Left lung (tissue), 10 donors: ENCODE data around the gene RNF213. TPM values are rescaled to one million over a fixed set of nuclear protein-coding genes. Genes with fewer than 3 reads are reported as not detected.
"Not testable (repeated sequence)": the region's sequence is repeated elsewhere in the genome, so short reads cannot be mapped to it uniquely, and the experiment has no call there.

Source experiments
- ATAC-seq: fragments of 200-7000 bp; cut with Tn5 transposase; one replicate; pipeline ENCODE4 v1.9.1; 2020; ENCODE audit warnings: moderate library complexity
- DNase-seq, 4 donors: peaks; one replicate each; pipeline ENCODE4 v3.0.0-alpha.2; 2013 to 2020
- H3K27ac ChIP-seq, 2 donors: fragments of 200-600 bp; sonication (generic) in 1 of 2; one replicate each; pipeline versions ENCODE4 v1.5.0 to v1.8.0; 2020 to 2021
- H3K27me3 ChIP-seq, 2 donors: fragments of 200-600 bp; sonication (generic) in 1 of 2; one replicate each; pipeline versions ENCODE4 v1.5.0 to v1.8.0; 2020 to 2021
- H3K36me3 ChIP-seq, 2 donors: fragments of 200-600 bp; sonication (generic) in 1 of 2; one replicate each; pipeline versions ENCODE4 v1.5.0 to v1.8.0; 2020 to 2021
- H3K4me1 ChIP-seq, 2 donors: fragments of 200-600 bp; one replicate each; pipeline ENCODE4 v1.8.0; 2021
- H3K4me3 ChIP-seq, 2 donors: fragments of 200-600 bp; sonication (generic) in 1 of 2; one replicate each; pipeline versions ENCODE4 v1.5.0 to v1.8.0; 2020 to 2021; ENCODE audit warnings: mild to moderate bottlenecking in 1 of 2
- H3K9me3 ChIP-seq, 2 donors: fragments of 200-600 bp; sonication (generic) in 1 of 2; one replicate each; pipeline versions ENCODE4 v1.5.0 to v1.8.0; 2020 to 2021
- intact Hi-C, 2 donors: fragments of 100-400 bp; cut with DNase I; formaldehyde crosslinking; loops; one replicate each; pipeline versions ENCODE4 v1.11.2 to v1.14.2; 2022
- polyA plus RNA-seq, 6 donors: library from polyadenylated mRNA; unstranded; fragments of 120-200 nt; gene quantifications; one replicate each; pipeline ENCODE4 v1.2.1, GENCODE V29; 2013; ENCODE audit not compliant: insufficient read length in 6 of 6
- total RNA-seq, 2 donors: library from RNA; stranded (reverse); fragmentation: NEBNext Ultra II Directional; extraction: Animal tissue kit (Norgen Biotek cat#: 25700); gene quantifications; one replicate each; pipeline ENCODE4 v1.2.1, GENCODE V29; 2021
- TF ChIP-seq, protein P1 (sequence below), 2 donors: fragments of 200-600 bp; sonication (generic) in 1 of 2; IDR thresholded peaks; one replicate each; pipeline versions ENCODE4 v1.5.0 to v1.8.0; 2021; ENCODE audit warnings: antibody characterized with exemption in 2 of 2
- donor health status: DM: no; HTN: yes; CAD: no.
- donor health status: DM: no; HTN: no; CAD: no.

Gene RNF213
- total and polyA plus RNA-seq, 8 donors, result 89.0 to 264 (median 103) TPM

DNA sequence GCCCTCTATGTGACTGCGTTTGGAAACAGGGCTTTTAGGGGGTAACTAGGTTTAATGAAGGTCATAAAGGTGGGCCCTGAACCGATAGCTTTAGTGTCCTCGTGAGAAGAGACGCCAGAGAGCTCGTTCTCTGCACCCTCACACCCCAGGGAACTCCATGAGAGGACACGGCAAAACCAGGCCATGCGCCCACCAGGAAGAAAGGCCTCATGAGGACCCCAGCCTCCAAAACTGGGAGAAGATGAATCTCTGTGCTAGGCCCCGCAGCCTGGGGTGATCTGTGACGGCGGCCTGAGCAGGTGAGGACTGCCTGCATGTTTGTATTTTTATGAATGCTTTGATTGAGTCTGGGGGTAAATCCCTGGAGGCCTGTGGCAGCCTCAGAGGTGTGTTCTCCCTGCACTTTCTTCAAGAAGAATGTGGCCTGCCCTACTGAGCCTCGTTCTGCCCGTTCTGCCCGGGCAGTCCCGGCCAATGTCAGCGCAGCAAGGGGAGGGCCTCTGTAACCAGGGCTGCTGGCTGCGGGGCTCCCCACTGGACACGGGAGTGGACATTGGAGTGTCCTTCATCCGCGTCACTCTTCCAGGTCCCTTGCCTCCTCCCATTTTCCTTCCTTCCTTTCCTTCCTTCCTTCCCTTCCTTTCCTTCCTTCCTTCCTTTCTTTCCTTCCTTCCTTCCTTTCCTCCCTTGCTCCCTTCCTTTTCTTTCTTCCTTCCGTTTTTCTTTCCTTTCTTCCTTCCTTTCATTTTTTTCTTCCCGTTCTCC is 6.8 kb upstream of the RNF213 start:
- Histone ChIP-seq H3K27ac (peak overlapping the region; percentile 75 to 92), H3K4me1 (peaks cover 5 to 44% of the 10 kb centered on the region in 2 donors), H3K9me3 (no peaks in the 10 kb centered on the region), H3K36me3 (peaks cover 0 to 9% of the 10 kb centered on the region in 2 donors), H3K4me3 (no peak overlapping the region), H3K27me3 (no peaks in the 10 kb centered on the region)
- intact Hi-C loops, result no loop called here
- TF ChIP-seq, protein P1, sequence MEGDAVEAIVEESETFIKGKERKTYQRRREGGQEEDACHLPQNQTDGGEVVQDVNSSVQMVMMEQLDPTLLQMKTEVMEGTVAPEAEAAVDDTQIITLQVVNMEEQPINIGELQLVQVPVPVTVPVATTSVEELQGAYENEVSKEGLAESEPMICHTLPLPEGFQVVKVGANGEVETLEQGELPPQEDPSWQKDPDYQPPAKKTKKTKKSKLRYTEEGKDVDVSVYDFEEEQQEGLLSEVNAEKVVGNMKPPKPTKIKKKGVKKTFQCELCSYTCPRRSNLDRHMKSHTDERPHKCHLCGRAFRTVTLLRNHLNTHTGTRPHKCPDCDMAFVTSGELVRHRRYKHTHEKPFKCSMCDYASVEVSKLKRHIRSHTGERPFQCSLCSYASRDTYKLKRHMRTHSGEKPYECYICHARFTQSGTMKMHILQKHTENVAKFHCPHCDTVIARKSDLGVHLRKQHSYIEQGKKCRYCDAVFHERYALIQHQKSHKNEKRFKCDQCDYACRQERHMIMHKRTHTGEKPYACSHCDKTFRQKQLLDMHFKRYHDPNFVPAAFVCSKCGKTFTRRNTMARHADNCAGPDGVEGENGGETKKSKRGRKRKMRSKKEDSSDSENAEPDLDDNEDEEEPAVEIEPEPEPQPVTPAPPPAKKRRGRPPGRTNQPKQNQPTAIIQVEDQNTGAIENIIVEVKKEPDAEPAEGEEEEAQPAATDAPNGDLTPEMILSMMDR (IDR thresholded peaks at IDR 0.05), result no peak
- ATAC-seq (peak; percentile 12), DNase-seq (peak in 1 of 4 donors; percentile 75)

DNA sequence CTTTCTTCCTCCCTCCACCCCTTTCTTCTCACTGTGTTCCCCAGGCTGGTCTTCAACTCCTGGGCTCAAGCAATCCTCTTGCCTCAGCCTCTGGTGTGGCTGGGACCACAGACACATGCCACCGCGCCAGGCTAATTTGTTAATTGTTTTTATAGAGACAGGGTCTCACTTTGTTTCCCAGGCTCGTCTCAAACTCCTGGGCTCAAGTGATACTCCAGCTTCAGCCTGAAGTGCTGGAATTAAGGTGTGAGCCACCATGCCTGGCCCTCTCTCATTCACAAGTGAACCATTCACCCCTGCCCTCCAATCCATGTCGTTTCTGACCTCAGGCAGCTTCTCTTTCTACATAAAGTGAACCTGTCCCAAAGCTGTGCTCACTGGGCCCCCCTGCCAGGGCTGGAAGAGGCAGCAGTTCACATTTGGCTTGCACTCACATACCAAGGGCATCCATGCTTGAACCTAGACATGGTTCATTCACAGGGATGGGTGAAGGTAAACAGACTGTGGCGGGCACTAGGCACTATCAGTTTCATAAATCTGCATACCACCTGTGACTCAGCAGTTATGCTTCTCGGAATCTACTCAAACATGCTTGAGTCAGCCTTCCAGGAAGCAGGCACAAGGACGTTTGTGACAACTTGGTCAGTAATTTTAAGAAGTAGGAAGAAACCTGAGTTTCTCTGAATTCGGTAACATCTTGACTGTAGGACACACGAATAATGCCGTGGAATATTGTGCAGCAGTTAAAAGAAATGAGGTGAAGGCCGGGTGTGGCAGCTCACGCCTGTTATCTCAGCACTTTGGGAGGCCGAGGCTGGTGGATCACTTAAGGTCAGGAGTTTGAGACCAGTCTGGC is 6.0 kb upstream of the RNF213 start:
- peaks cover 5 to 52% of the 10 kb centered on the region in 2 donors for H3K4me1 ChIP-seq
- DNase-seq, result peak in 2 of 4 donors; percentile 39 to 74
- intact Hi-C loops, result no loop called here

DNA sequence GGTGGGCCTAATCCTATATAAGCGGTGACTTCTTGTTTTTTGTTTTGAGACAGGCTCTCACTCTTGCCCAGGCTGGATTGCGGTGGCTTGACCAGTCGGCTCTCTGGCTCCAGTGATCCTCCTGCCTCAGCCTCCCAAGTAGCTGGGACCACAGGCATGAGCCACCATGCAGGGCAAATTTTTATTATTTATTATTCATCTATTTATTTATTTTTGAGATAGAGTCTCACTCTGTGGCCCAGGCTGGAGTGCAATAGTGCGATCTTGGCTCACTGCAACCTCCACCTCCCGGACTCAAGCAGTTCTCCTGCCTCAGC is 4.7 kb upstream of the RNF213 start:
- peak in 1 of 4 donors; percentile 8 for DNase-seq
- H3K27ac ChIP-seq, result peak overlapping the region in 1 of 2 donors; percentile 92
- intact Hi-C loops, result no loop called here

More for the DNA sequence above, 6.0 kb upstream of the RNF213 start:
- no peak overlapping the region for H3K4me3 ChIP-seq
- peaks cover 0 to 9% of the 10 kb centered on the region in 2 donors for H3K36me3 ChIP-seq
- peak overlapping the region; percentile 75 to 92 for H3K27ac ChIP-seq
- H3K9me3 ChIP-seq, result no peaks in the 10 kb centered on the region
- peak; percentile 81 for ATAC-seq
- H3K27me3 ChIP-seq, result no peaks in the 10 kb centered on the region
- TF ChIP-seq, protein P1 (IDR thresholded peaks at IDR 0.05), result no peak

DNA sequence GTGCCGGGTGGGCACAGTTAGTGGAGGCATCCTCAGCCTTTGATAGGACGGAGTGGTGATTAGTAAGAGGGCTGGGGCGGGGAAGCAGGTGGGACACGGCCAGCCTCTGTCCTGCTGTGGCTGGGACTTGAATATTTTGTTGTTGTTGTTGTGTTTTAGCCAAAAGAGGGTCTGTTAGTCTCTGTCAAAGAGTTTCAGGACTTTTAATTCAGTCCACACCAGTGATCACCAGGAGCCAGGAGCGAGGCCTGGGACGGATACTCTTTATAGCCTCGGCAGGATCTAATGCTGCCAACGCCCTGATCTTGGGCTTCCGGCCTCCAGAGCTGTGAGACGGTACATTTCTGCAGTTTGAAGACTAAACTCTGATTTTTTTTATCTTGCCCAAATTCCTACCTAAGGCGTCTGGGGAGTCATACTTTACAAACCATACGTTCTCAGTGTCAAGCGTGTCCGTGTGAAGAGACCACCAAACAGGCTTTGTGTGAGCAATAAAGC is 2.9 kb upstream of the RNF213 start:
- no peaks in the 10 kb centered on the region for H3K36me3 ChIP-seq
- no peak overlapping the region for H3K4me3 ChIP-seq
- TF ChIP-seq, protein P1 (IDR thresholded peaks at IDR 0.05), result no peak
- ATAC-seq, result no peak
- H3K4me1 ChIP-seq, result peaks cover 19 to 71% of the 10 kb centered on the region in 2 donors
- intact Hi-C loops, result no loop called here
- H3K27ac ChIP-seq, result peak overlapping the region in 1 of 2 donors; percentile 7
- no peak for DNase-seq
- H3K9me3 ChIP-seq, result no peaks in the 10 kb centered on the region
- no peaks in the 10 kb centered on the region for H3K27me3 ChIP-seq

More for the DNA sequence above, 4.7 kb upstream of the RNF213 start:
- H3K27me3 ChIP-seq, result no peaks in the 10 kb centered on the region
- no peak overlapping the region for H3K4me3 ChIP-seq
- peaks cover 5 to 55% of the 10 kb centered on the region in 2 donors for H3K4me1 ChIP-seq
- ATAC-seq, result no peak
- peaks cover 0 to 9% of the 10 kb centered on the region in 2 donors for H3K36me3 ChIP-seq
- TF ChIP-seq, protein P1 (IDR thresholded peaks at IDR 0.05), result no peak
- no peaks in the 10 kb centered on the region for H3K9me3 ChIP-seq

DNA sequence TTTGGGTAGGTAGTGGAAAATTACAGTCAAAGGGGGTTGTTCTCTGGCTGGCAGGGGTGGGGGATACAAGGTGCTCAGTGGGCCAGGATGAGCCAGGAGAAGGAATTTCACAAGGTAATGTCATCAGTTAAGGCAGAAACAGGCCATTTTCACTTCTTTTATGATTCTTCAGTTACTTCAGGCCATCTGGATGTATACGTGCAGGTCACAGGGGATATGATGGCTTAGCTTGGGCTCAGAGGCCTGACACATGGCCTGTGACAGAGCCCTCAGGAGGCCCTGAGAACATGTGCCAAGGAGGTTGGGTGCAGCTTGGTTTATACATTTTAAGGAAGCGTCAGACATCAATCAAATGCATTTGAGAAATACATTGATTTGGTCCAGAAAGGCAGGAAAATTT is 2.4 kb upstream of the RNF213 start:
- H3K9me3 ChIP-seq, H3K36me3 ChIP-seq, H3K4me3 ChIP-seq, ATAC-seq, H3K27me3 ChIP-seq, H3K27ac ChIP-seq, intact Hi-C loops: not testable (repeated sequence)
- peak in 1 of 4 donors; percentile 1 for DNase-seq
- peaks cover 24 to 71% of the 10 kb centered on the region in 2 donors for H3K4me1 ChIP-seq
